Measurements from ENCODE around the gene STX1A.
"Not testable (repeated sequence)": the region's sequence is repeated elsewhere in the genome, so short reads cannot be mapped to it uniquely, and the experiment has no call there.

GRCh38 chr7:73720443-73720842 is 974 bp upstream of the STX1A start:
- TF ChIP-seq POLR2AphosphoS5, POLR2A (IDR thresholded peaks at IDR 0.05; ENCODE audit: low read depth, low read length): not testable (repeated sequence)
